BE2C (cell line): Measurements from ENCODE around the gene ALDOC.

Source experiments
- DNase-seq: peaks from one replicate; pipeline ENCODE4 v3.0.0-alpha.2; 2020
- H3K27me3 ChIP-seq: fragments of 250-450 bp; sonication (Bioruptor Pico); 2 replicates; pipeline ENCODE4 v1.5.1; 2020; ENCODE audit warnings: mild to moderate bottlenecking
- H3K36me3 ChIP-seq: fragments of 250-450 bp; sonication (Bioruptor Pico); 2 replicates; pipeline ENCODE4 v1.5.1; 2020; ENCODE audit warnings: mild to moderate bottlenecking
- H3K4me1 ChIP-seq: fragments of 250-450 bp; sonication (Bioruptor Pico); 2 replicates; pipeline ENCODE4 v1.5.1; 2020
- H3K4me3 ChIP-seq: 2 replicates; pipeline ENCODE4 v1.5.1; 2011; ENCODE audit warnings: low read depth, low read length
- H3K9me3 ChIP-seq: fragments of 250-450 bp; sonication (Bioruptor Pico); 2 replicates; pipeline ENCODE4 v1.5.1; 2020
- TF ChIP-seq, protein P1 (sequence below): IDR thresholded peaks from 2 replicates; pipeline ENCODE4 v1.5.1; 2012; ENCODE audit warnings: mild to moderate bottlenecking, low read depth, low read length

ALDOC gene

GRCh38 chr17:28523876-28524275 lies 52.8 kb downstream of the ALDOC start:
- Histone ChIP-seq H3K27me3 (no peaks in the 10 kb centered on the region), H3K36me3 (no peaks in the 10 kb centered on the region), H3K4me1 (no peaks in the 10 kb centered on the region), H3K9me3 (no peaks in the 10 kb centered on the region), H3K4me3 (no peak overlapping the region)
- no peak for DNase-seq
- TF ChIP-seq, protein P1, sequence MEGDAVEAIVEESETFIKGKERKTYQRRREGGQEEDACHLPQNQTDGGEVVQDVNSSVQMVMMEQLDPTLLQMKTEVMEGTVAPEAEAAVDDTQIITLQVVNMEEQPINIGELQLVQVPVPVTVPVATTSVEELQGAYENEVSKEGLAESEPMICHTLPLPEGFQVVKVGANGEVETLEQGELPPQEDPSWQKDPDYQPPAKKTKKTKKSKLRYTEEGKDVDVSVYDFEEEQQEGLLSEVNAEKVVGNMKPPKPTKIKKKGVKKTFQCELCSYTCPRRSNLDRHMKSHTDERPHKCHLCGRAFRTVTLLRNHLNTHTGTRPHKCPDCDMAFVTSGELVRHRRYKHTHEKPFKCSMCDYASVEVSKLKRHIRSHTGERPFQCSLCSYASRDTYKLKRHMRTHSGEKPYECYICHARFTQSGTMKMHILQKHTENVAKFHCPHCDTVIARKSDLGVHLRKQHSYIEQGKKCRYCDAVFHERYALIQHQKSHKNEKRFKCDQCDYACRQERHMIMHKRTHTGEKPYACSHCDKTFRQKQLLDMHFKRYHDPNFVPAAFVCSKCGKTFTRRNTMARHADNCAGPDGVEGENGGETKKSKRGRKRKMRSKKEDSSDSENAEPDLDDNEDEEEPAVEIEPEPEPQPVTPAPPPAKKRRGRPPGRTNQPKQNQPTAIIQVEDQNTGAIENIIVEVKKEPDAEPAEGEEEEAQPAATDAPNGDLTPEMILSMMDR, result no peak

GRCh38 chr17:28523186-28523585 lies 53.5 kb downstream of the ALDOC start:
- Histone ChIP-seq H3K4me3 (no peak overlapping the region), H3K4me1 (no peaks in the 10 kb centered on the region), H3K36me3 (no peaks in the 10 kb centered on the region), H3K27me3 (no peaks in the 10 kb centered on the region), H3K9me3 (no peaks in the 10 kb centered on the region)
- DNase-seq, result no peak
- TF ChIP-seq, protein P1, result no peak
